Chondrocyte (in vitro differentiated cells): ENCODE measurements around the gene ANP32D. TPM values are rescaled to one million over a fixed set of nuclear protein-coding genes. Genes with fewer than 3 reads are reported as not detected.
"Not testable (repeated sequence)": the region's sequence is repeated elsewhere in the genome, so short reads cannot be mapped to it uniquely, and the experiment has no call there.

Experiments used
- DNase-seq: peaks from one replicate; pipeline ENCODE4 v3.0.0; 2021; ENCODE audit warnings: mixed read lengths, low spot score
- H3K27ac Mint-ChIP-seq: one replicate; pipeline ENCODE4 v1.8.0; 2021; ENCODE audit warnings: mild to moderate bottlenecking, moderate library complexity, mixed read lengths; ENCODE audit not compliant: unreplicated experiment
- H3K27me3 Mint-ChIP-seq: 2 replicates; pipeline ENCODE4 v1.8.0; 2021; ENCODE audit warnings: low read depth, mixed read lengths
- H3K36me3 Mint-ChIP-seq: 2 replicates; pipeline ENCODE4 v1.8.0; 2021; ENCODE audit warnings: low read depth, mixed read lengths
- H3K4me1 Mint-ChIP-seq: 2 replicates; pipeline ENCODE4 v1.8.0; 2021; ENCODE audit warnings: low read depth, mild to moderate bottlenecking, mixed read lengths
- H3K4me3 Mint-ChIP-seq: one replicate; pipeline ENCODE4 v1.8.0; 2021; ENCODE audit warnings: mild to moderate bottlenecking, moderate library complexity, mixed read lengths; ENCODE audit not compliant: unreplicated experiment
- H3K9me3 Mint-ChIP-seq: 2 replicates; pipeline ENCODE4 v1.8.0; 2021; ENCODE audit warnings: low read depth, mixed read lengths
- long read RNA-seq: library from polyadenylated mRNA; stranded (forward); transcript quantifications from one replicate; pipeline ENCODE4 v2.0.0, GENCODE V29; 2021
- total RNA-seq: library from RNA; stranded (reverse); gene quantifications from 3 replicates; pipeline ENCODE4 v1.2.1, GENCODE V29; 2021
- TF ChIP-seq, protein P1 (sequence below): fragments of 200-600 bp; sonication (generic); IDR thresholded peaks from 2 replicates; pipeline ENCODE4 v1.5.0; 2021; ENCODE audit warnings: antibody characterized with exemption, mild to moderate bottlenecking, moderate library complexity

ANP32D gene
- total RNA-seq, result not detected in 3 replicates
- long read RNA-seq, result 0 reads

DNA sequence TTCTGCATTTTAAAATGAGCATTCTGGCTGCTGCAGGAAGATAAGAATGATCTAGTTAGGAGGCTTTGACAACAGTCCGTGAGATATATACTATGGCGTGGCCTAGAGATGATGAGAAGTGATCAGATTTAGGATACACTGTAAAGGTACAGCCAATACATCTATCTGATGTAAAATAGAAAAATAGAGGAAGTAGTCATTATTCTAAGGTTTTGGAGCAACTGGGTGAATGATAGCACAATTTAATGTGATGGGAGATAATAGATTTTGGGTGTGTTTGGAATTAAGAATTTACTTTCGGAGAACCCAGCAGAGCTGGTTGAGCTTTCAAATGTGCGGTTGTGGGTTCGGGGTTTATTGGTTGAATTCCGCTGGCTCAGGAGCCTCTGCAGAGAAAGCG, at the start of gene ANP32D:
Gene ANP32D, plus strand, starts transcription at position 301 of the 400 bp plus-strand sequence. CDS start 106 bp downstream, outside the sequence.
- Mint-ChIP-seq H3K4me1 (no peaks in the 10 kb centered on the region), H3K36me3 (peaks cover 4% of the 10 kb centered on the region), H3K4me3 (no peak within 1 kb of the TSS), H3K9me3 (peaks cover 44% of the 10 kb centered on the region), H3K27me3 (peaks cover 6% of the 10 kb centered on the region), H3K27ac (no peak within 1 kb of the TSS)
- TF ChIP-seq, protein P1, sequence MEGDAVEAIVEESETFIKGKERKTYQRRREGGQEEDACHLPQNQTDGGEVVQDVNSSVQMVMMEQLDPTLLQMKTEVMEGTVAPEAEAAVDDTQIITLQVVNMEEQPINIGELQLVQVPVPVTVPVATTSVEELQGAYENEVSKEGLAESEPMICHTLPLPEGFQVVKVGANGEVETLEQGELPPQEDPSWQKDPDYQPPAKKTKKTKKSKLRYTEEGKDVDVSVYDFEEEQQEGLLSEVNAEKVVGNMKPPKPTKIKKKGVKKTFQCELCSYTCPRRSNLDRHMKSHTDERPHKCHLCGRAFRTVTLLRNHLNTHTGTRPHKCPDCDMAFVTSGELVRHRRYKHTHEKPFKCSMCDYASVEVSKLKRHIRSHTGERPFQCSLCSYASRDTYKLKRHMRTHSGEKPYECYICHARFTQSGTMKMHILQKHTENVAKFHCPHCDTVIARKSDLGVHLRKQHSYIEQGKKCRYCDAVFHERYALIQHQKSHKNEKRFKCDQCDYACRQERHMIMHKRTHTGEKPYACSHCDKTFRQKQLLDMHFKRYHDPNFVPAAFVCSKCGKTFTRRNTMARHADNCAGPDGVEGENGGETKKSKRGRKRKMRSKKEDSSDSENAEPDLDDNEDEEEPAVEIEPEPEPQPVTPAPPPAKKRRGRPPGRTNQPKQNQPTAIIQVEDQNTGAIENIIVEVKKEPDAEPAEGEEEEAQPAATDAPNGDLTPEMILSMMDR, result no peak
- DNase-seq, result no peak

DNA sequence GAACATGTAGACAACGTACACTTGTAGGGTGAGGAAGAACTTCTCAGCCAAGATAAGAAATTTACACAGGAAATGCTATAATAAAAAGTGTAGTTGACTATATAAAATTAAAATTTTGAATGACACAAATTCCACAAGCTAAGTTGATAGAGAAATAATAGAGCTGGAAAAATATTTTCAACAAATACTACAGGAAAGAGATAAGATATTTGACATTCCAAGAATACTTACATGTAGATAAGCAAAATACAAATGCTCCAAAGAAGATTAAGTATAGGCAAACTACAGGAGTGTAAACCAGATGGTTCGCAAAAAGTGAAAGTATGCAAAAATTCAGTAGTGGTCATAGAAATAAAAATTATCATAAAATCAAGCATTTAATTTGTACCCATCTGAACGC, 49.2 kb upstream of the ANP32D start:
- Mint-ChIP-seq H3K27ac (no peak overlapping the region), H3K27me3 (peaks cover 4% of the 10 kb centered on the region), H3K4me1 (no peaks in the 10 kb centered on the region), H3K36me3 (no peaks in the 10 kb centered on the region), H3K9me3 (peaks cover 5% of the 10 kb centered on the region), H3K4me3 (no peak overlapping the region)
- TF ChIP-seq, protein P1, result no peak
- DNase-seq, result no peak

DNA sequence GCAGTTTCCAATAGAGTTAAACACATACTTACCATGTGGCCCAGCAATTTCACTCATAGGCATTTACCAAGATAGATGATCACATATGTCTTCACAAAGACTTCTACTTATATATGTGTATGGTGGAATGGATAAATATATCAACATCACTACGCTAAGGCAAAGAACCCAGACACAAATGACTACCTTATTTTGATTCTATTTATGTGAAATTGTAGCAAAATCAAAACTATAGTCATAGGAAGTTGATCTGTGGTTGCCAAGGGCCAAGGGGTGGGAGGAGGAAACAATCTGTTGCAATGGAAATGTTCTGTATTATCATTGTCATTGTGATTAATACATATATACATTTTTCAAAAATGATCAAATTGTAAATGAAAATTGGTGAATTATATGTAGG, 47.7 kb upstream of the ANP32D start:
- no peak for DNase-seq
- Mint-ChIP-seq H3K27ac (no peak overlapping the region), H3K9me3 (peaks cover 18% of the 10 kb centered on the region), H3K27me3 (peaks cover 1% of the 10 kb centered on the region), H3K4me1 (no peaks in the 10 kb centered on the region), H3K4me3 (no peak overlapping the region), H3K36me3 (no peaks in the 10 kb centered on the region)
- TF ChIP-seq, protein P1, result no peak

DNA sequence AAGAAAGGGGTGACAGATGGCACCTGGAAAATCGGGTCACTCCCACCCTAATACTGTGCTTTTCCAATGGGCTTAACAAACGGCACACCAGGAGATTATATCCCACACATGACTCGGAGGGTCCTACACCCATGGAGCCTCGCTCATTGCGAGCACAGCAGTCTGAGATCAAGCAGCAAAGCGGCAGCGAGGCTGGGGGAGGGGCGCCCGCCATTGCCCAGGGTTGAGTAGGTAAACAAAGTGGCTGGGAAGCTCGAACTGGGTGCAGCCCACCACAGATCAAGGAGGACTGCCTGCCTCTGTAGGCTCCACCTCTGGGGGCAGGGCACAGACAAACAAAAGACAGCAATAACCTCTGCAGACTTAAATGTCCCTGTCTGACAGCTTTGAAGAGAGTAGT, 38.3 kb upstream of the ANP32D start:
- H3K4me1 Mint-ChIP-seq, H3K36me3 Mint-ChIP-seq, DNase-seq, H3K27me3 Mint-ChIP-seq, H3K27ac Mint-ChIP-seq, H3K4me3 Mint-ChIP-seq: not testable (repeated sequence)
- H3K9me3 Mint-ChIP-seq, result peaks cover 33% of the 10 kb centered on the region

GRCh38 chr12:48441069-48441468, 31.3 kb upstream of the ANP32D start:
- Mint-ChIP-seq H3K4me3 (no peak overlapping the region), H3K4me1 (no peaks in the 10 kb centered on the region), H3K36me3 (no peaks in the 10 kb centered on the region), H3K27ac (no peak overlapping the region), H3K27me3 (peaks cover 11% of the 10 kb centered on the region), H3K9me3 (peaks cover 8% of the 10 kb centered on the region)
- DNase-seq, result no peak
- TF ChIP-seq, protein P1, result no peak

- H3K36me3 Mint-ChIP-seq, result no peaks in the 10 kb centered on the region
- H3K4me3 Mint-ChIP-seq, result no peak overlapping the region
- DNase-seq, result no peak
- TF ChIP-seq, protein P1, result no peak
- H3K4me1 Mint-ChIP-seq, result no peaks in the 10 kb centered on the region
- no peak overlapping the region for H3K27ac Mint-ChIP-seq
- H3K27me3 Mint-ChIP-seq, result peaks cover 14% of the 10 kb centered on the region
- no peaks in the 10 kb centered on the region for H3K9me3 Mint-ChIP-seq
Observed at GRCh38 chr12:48442179-48442847, 30.0 kb upstream of the ANP32D start.
